Measurements from ENCODE around the gene SHB.

SHB gene

DNA sequence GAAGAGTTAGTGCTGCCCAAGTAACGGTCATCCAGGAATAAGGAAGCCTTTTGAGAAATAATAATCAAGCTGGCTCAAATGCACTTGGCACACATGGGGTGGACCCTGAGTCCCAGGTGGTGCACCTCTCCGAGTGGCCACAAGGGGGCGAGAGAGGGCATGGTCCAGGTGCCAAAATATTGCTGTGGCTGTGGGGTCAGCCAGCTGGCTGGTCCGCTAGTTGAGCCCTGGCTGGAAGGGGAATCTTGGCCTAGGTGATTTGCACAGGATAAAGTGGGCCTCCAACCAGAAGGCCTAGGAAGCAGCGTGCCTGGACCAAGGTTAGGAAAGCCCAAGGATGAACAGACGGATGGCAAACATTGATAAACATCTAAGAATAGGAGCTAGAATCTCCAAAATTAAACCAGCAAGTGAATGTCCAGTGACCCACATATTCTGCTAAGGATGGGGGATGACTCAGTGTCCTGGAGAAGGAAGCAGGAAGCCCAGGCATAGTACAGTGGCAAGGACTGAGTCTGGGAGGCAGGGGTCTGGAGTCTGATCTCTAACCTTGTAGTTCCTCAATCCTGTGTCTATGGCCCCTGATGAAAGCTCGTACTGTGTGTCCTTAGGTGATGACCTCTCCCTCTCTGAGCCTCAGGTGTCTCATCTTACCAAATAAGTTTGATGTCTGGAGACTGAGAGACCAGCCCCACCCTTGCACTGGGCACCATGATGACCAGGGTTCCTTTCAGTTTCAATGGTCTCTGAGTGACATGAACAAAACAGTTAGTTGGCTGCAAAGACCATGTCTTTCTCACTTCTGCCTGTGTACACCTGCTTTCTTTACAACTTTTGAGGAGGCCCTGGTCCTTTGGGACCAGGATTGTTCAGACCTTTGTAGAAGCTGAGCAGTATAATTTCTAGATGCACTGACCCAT, 19.2 kb upstream of the SHB start:
- peak in 2 of 3 donors; percentile 47 to 65 for DNase-seq (ENCODE audit: low read depth in 3 of 3, low spot score in 1 of 3)

DNA sequence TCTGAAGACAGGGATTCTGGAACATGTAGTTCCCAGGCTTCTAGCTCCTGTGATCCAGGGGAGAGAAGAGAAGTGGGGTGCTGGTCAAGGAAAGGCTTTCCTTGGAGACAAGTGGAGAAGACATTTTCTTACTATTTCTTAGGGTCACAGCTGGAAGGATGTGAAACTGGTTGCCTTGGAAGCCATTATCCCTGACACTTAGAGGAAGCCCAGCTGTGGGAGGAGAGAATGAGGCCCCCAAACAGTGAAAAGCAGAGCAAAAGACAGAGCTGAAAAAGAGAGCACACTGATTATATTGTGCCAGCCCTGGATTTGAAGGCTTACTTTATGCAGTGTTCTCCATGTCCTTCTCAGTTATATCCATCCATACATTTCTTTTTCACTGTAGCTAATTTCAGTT, 17.5 kb upstream of the SHB start:
- DNase-seq (ENCODE audit: low read depth in 3 of 3, low spot score in 1 of 3): no peak

DNA sequence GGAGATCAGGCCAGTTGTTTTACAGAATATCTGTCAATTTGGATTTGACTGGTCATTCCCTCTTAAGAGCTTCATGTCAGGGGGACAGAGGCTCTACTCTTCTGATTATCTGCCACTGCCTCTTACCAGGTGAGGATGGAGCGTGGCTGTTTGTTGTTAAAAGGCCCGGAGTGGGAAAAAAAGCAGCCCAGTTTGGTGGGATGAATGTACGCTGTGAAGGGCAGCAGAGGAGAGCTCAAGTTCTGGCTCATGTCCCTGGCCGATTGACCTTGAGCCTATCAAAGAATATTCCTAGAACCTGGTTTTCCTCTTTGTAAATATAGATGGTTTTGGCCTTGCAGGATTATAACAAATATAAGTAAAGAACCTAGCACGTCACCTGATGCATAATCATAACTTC, 16.3 kb upstream of the SHB start:
- DNase-seq (ENCODE audit: low read depth in 3 of 3, low spot score in 1 of 3): no peak

DNA sequence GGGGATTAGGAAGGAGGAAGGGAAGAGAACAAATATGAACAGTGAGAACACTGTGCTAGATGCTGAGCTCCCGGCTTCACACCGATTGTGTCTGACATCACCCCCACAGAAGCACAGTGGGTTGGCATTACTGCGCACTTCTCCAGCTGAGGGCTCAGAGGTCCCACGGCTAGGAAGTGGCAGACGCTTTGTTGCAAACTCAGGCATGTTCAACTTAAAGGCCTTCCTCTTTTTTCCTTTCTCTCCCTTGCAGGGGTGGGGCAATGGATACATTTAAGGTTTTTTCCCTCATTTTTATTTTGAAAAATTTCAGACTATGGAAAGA, 15.5 kb upstream of the SHB start:
- DNase-seq (ENCODE audit: low read depth in 3 of 3, low spot score in 1 of 3): no peak

DNA sequence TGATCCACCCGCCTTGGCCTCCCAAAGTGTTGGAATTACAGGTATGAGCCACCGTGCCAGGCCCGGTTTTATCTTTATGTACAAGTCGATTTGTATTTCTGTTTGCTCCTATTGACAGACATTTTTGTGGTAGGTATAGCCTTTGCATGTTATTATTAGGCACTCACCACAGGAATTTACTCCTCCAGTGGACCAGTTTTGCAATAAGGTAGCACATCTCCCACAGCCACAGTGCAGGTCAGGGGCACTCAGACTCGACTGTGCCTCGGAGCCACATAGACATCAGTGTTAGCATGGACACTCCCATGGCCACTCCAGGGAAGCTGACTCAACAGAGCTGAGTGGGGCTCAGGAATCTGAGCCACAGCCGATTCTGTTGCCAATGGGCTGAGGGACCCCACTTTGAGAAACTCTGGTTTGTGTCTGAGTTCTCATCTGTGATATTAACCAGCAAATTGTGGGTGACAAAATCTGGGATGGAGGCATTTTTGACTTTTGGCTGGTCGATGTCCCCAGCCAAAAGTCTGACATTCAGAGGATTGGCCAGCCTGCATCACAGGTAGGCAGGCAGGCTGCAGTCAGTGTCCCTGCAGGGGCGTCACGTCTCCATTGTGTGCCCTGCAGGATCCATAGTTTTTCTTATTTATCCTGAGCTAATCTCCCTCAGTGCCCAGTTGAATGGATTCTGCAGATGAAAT, 15.0 kb upstream of the SHB start:
- no peak for DNase-seq (ENCODE audit: low read depth in 3 of 3, low spot score in 1 of 3)

DNA sequence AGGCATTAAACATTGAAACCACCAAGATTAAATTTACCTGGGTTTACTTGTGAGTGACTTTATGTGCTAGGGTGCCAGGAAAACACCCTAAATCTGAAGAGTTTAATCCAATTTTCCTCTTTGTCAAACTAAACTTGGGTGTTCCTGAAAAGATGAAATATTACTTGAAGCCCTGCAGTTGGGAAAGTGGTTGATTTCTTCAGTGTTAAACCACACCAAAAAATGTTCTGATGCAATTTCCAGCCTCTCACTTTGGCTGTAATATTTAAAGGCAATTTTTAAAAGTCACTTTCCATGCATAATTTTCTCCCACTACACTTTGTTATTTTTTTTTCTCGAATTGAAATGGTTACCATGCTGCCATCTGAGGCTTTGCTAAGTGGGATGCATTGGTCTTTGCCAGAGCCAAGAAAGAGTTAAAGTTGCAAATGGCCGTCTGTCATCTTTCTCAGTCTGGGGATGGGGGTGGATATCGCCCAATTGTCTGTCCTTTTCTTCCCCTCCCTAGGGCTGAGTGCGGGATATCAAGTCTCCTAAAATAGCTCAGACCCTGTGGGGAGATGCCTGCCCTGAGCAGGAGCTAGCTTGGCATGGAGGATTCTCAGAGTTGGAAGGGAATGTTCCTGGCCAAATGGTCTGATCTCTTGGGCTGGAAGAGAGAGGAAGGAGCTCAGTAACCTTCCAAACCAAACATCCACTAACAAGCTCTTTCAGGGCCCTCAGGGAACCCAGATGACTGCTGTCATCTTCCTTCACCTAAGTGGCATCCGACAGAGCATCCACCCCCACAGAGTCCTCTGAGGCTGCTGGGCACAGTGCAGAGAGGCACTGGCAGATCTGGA, 13.6 kb upstream of the SHB start:
- no peak for DNase-seq (ENCODE audit: low read depth in 3 of 3, low spot score in 1 of 3)

DNA sequence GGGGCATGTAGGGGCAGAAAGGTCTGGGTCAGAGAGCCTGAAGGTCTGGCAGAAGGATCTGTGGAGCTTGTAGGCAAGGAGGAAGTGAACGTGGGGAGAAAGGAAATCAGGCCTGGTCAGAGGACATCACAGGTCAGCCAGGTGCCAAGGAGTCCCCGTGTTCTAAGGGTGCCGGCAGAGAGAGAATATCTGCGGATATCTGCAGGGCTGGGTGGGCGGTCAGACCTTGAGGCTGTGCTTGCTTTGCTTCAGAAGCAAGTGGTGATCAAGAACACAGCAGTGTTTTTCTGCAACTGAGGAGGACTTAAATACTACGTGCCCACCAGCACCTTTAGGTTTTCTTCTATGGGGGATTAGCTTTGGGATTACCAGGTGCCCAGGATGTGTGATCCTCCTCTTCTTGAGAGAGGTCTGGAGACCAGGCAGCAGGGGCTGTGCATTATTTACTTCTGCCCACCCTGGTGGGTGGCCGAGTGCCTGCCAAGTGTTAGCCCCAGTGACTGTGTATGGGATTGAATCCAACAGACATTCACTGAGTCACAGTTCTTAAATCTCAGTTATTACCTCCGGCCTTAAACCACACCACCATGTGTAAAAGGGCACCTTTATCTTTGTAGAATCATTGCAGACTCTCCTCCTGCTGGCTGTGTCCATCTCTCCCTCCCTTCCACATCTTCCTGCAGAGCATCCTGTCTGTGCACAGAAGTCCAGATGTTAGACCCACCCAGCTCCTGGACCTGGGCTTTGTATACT, 12.5 kb upstream of the SHB start:
- no peak for DNase-seq (ENCODE audit: low read depth in 3 of 3, low spot score in 1 of 3)

DNA sequence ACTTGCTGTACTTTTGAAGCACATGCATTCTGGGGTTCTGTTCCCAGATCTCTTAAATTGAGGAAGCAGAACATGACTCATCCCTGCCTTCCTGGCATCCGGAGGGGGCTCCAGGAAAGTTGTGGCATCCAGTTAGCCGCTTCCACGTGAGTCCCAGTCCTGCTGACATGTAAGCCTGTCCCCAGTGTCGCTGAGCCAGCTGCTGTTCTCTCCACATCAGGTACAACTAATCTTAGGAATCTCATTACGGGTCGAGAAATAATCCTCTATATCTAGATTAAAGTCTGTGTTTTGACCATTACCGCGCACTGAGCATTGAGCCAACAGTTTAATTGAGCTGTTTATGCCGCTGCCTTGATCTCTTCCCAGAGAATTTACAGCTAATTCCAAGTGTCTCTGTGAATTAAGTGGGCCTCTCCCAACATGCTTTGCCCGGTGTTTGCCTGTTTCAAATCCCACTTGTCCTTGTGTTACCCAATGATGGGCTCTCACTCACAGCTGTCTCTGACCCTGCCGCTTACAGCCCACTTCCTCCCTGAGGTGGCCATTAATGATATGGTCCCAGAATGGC, 10.5 kb upstream of the SHB start:
- DNase-seq (ENCODE audit: low read depth in 3 of 3, low spot score in 1 of 3): no peak

DNA sequence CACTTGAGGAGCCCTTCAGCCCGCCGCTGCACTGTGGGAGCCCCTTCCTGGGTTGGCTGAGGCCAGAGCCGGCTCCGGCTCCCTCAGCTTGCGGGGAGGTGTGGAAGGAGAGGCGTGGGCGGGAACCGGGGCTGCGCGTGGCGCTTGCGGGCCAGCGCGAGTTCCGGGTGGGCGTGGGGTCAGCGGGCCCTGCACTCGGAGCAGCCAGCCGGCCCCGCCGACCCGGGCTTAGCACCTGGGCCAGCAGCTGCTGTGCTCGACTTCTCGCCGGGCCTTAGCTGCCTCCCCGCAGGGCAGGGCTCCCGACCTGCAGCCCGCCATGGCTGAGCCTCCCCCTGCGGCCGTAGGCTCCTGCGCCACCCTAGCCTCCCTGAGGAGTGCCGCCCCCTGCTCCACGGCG, 6.2 kb upstream of the SHB start:
- DNase-seq (ENCODE audit: low read depth in 3 of 3, low spot score in 1 of 3): no peak

DNA sequence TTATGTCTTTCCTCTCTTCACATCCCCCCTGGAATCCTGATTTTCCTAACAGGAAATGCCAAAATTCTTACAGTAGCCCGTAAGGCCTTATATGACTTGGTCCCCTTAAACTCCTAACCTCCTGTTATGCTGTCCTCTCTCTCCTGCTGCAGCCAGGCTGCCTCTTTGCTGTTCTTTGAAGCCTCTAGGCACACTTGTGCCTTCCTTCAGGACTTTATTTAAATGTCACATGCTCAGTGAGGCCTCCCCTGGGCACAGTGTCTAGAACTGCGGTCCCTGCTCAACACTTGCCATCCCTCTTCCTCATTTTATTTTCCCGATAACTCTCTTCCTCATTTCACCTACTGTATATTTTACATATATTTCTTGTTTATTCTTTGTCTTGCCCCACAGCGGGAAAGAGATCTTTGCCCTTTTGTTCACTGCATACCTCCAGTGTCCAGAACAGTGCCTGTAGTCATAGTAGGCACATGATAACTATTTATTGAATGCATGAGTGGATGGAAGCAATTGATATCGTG, 5.5 kb upstream of the SHB start:
- DNase-seq (ENCODE audit: low read depth in 3 of 3, low spot score in 1 of 3): no peak

DNA sequence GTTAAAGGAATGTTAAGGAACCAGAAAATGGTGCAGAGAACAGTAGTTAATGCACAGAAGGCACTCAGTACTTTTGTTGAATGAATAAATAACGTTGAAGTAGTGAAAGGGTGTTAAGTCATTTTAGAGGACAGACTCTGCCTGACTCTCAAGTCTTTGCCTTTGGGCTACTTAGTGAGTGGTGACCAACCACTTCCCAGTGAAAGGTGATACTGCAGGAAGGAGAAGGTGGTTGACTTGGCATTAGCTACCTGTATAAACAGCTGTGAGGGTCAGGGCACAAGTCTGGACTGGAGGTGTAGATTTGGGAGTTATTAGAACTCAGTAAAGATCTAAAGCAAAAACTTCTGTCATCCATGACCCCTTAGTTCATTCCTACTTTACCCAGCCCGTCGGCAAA, 4.9 kb upstream of the SHB start:
- no peak for DNase-seq (ENCODE audit: low read depth in 3 of 3, low spot score in 1 of 3)

DNA sequence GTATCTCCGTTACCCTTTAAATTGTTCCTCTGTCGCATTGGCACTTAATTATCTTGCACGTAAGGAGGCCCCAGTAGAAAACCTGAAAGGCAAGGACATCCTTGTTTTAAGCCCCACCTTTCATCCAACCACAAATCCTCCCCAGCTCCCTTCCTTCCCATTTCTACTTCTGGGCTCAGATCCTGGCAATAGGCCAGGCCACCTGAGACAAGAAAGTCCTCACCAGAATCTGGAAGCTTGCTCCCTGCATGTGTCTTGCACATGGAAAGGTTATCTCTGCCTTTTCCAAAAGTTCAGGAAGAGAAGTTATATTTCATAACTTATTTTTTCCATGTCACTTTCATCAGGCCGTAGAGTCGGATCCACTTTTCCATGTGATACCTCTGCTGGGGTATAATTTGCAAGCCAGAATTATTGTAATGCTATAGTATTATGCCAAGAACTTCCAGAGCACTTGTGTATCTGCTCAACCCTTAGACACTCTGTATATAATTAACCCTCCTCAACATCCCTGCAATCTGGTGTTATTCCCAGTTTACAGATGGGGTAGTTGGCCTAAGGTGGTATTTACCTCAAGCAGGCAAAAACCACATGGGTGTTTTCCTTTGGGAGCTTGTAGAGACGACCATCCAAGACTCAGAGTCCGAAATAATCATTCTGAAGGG, 2.6 kb upstream of the SHB start:
- DNase-seq (ENCODE audit: low read depth in 3 of 3, low spot score in 1 of 3): no peak

DNA sequence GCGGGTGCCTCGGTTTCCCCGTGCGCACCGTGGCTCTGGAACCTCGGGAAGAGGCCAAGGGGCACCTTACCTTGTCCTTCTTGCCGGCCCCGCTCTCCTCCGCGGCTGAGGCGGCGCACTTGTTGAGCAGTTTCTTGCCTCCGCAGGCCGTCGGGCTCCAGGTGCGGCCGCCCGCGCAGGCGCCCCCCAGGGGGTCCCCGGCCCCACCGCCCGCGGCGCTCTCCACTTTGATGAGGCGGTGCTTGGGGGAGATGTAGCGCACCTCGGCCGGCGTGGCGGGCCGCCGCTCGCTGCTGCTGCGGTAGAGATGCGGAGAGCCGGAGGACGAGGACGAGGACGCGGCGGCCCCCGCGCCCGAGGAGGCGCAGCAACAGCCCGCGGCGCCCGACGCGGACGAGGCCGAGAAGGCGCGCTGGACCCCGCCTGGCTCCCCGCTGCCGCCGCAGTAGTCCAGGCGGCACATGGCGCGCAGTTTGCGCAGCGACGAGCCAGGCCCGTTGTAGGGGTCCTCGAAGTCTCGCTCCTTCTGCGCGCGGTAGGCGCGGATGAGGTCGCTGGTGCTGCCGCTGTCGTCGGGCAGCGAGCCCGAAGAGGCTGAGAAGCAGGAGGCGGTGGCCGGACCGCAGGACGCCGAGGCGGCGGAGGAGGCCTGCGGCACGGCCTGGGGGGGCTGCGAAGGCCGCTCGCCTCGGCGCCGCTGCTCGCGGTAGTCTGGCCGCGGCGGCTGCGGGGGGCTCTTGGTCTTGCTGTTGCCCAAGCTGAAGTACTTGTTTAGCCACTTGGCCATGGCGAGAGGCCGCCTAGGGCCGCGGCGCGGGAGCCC, 957 bp downstream of the SHB start:
- DNase-seq (ENCODE audit: low read depth in 3 of 3, low spot score in 1 of 3): no peak

DNA sequence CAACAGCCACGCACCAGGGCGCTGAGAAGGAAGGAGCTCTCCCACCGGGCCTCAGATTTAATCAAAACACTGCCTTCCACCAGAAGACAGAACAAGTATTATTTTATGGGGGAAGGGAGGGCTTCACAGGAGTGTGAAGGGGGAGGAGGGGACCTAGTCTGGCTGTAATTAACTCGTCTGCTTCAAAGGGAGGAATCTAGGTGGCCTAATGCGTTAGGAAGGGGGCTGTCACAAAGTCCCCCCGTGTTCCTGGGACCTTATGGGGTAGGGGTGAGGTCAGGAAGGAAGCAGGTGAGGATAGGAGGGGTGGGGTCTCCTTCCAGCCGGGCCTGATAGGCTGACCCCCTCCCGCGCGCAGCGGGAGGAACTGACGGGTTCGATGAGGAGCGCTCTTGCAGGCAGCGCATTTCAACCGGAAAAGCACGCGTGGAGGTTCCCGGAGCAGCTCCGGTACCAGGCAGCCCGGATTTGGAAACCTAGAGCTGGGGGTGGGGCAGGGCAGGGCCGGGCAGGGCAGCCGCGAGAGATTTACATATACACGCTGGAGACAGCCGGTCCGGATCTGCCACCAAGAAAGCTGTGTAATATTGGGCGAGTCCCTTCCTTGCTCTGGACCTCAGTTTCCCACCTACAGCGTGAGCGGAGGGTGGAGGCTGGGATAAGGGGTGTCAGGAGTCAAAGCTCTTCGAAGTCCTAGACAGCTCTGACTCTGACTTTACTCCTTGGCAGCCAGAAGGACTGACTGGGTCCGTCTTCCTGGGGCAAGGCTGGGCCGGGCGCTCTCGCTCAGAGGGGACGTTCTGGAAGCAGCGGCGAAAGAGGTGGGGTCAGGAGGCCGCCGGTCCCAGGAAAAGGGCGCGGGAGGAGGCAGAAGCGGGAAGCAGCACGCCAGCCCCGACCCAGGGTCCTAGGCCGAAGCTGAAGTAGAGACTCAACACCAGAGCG, 1.8 kb downstream of the SHB start:
- DNase-seq (ENCODE audit: low read depth in 3 of 3, low spot score in 1 of 3): no peak

DNA sequence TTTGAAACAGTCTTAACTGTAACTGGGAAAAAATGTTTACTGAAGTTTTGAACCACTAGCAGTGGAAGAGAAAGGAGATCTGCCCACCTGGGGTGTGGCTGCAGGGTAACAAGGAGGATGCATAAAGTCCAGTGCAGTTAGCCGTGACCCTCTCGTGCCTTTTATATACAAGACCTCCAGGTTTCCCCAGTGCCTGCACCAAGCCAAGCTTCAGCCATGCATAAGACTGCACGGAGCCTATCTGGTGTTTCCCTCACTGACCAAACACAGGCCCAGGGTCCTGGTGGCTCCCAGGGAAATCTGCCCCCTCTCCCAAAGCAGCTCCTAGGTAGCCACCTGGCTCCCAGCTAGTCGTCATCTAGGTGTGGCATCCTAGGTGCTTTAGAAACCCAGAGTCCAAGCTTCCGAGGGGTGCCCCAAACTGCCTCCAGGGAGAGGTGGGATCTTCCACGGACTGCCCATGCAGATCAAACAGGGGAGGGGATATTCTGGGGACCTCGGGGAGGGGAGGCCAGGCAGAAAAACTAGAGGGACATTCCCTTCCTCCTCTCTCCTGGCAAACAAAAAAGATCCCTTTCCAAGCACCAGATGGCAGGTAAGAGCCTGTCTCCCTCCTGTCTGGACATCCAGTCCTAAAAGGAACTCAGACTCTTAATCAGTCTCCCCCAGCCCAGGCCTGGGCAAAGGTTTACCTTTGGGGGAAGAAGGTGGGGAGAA, 2.7 kb downstream of the SHB start:
- DNase-seq (ENCODE audit: low read depth in 3 of 3, low spot score in 1 of 3): no peak

DNA sequence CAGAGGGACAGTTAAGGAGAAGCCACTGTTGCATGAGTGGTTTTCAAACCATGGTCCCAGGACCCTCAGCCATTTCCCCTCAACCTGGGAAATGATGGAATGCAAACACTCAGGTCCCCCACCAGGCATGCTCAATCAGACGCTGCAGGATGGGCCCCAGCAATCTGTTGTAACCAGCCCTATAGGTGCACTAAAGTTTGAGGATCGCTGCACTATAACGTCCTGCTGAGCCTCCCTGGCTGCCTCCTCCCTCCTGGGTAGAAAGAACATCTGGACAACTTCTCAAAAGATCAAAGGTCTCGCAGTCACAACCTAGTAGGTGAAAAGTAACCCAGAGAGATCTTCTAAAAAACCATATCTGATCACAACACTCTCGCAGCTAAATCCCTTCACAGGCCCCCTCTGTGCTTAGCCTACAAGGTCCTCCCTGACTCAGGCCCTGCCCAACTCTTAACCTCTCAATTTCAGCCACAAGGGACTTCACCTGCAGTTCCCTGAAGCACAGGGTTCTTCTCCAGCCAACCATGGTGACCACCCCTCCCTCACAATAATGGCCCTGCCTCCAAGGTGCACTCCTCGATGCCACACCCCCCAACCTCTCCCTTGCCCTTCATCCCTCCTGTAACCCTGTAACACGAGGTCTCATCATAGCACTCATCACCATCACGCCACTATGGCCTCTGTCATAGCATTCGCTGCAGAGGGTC, 3.5 kb downstream of the SHB start:
- DNase-seq (ENCODE audit: low read depth in 3 of 3, low spot score in 1 of 3): no peak

DNA sequence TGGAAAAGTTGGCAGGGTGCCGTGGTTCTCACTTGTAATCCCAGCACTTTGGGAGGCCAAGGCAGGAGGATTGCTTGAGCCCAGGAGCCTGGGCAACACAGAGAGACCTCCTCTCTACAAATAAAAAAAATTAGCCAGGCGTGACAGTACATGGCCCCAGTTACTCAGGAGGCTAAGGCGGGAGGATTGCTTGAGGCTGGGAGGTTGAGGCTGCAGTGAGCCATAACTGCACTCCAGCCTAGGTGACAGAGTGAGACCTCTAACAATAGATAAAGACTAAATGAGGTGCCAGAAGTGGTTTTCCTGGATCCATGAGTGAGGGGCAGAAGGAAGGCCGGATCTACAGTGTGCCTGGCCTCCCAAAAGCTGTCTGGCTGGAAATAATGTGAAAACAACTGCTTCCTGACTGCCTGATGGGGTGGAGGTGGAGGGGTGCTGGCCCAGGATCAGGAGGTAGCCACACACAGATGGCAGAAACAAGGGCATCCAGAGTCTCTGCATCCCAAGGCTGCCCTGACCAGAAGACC, 4.1 kb downstream of the SHB start:
- DNase-seq (ENCODE audit: low read depth in 3 of 3, low spot score in 1 of 3): no peak
